GM18951 (cell line): ENCODE results near the gene HEXD.
"Not testable (repeated sequence)": the region's sequence is repeated elsewhere in the genome, so short reads cannot be mapped to it uniquely, and the experiment has no call there.

Experiments
- POLR2A ChIP-seq: IDR thresholded peaks from 4 replicates; pipeline ENCODE4 v1.6.1; 2011; ENCODE audit warnings: mild to moderate bottlenecking; ENCODE audit not compliant: insufficient read length, insufficient read depth; ENCODE audit errors: extremely low read depth
- in situ Hi-C: fragments of 300-500 bp; cut with MboI; formaldehyde crosslinking; loops from one replicate; pipeline ENCODE4 v1.12.0; 2022; ENCODE audit warnings: low sequenced_read_pairs, mixed read lengths, inconsistent platforms; ENCODE audit not compliant: unreplicated experiment

The HEXD gene

GRCh38 chr17:82408288-82408937 lies 9.7 kb upstream of the HEXD start:
- no peak for TF ChIP-seq POLR2A

DNA sequence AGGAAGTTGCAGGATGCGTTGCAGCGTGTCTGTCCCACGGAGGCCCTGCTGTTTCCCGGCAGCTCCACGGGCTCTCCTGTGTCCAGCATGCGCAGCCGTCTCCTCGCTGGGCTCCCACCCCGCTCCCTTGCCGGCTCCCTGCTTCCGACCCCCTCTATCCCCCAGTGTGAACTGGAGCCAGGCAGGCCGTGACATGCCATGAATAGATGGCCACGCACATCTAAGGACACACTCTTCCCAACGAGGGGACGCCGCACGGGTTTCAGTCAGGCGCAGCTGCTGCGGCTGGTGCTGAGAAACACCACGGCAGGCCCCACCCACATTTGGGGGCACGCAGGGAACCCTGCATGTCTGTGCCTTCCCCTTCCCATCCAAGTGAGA lies 9.2 kb upstream of the HEXD start:
- TF ChIP-seq POLR2A = no peak
- in situ Hi-C loops = loop anchor here (5.0 kb wide), 1 partner anchor 52 kb away; the partner anchor contains the start of gene TEX19

More at GRCh38 chr17:82408288-82408937, 9.7 kb upstream of the HEXD start:
- in situ Hi-C loops = loop anchor here (5.0 kb wide), 1 partner anchor 51 kb away; the partner anchor contains the start of gene TEX19

DNA sequence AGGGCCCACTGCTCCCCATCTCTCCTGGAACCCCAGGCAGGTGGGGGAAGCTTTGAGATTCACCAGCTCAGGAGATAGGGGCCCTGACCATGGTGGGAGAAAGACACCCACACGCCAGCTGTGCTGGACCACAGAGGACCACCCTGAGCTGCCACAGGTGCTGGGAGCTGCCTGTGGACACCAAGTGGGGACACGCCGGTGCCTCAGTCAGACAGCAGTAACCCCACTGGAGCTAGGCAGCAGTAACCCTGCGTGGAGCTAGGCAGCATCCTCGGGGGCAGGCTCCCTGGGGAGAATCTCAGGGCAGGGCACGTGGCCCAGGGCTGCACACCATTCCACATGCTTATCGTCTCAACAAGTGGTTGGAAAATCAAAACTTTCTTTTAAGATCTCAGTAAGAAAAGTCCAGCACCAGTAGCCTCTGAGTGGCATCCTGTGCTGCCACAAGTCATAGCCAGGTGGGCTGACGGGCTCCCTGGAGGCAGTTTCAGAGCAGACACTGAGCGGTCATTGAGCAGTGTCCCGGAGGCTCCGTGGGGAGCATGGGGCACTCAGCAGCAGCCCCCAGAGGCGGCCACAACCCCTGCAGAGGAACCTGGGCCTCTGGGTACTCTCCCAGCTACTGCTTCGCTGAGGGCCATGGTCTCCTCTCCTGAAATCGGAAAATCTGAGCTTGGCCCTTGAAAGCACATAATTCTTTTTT lies 8.0 kb upstream of the HEXD start:
- no peak for TF ChIP-seq POLR2A
- in situ Hi-C loops = no loop called here

DNA sequence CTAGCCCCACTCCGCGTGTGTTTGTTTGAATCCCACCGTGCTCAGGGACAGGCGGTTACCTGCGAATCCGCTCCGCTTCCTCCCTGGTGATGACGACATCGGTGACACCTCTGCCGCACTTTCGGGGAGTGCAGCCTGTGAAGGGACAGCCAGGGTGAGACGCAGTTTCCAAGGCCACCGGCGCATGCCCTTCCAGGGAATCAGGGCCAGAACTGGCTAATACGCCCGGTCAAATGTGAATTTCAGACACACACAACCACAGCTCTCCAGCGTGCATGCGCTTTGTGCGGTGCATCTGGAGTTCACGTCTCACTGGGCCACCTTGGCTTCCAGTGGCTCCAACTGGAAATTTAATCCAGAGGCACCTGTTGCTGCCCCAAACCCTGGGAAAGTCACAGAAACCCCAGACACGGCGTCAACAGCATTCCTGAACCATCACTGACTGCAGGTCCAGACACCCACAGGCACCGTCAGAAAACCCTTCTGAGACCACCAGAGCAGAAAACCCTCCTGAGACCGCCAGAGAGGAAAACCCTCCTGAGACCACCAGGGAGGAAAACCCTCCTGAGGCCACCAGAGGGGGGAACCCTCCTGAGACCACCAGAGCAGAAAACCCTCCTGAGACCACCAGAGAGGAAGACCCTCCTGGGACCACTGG lies 6.6 kb upstream of the HEXD start:
- TF ChIP-seq POLR2A = no peak
- in situ Hi-C loops = no loop called here

- in situ Hi-C loops = not testable (repeated sequence)
Measured at GRCh38 chr17:82412081-82412480, 6.1 kb upstream of the HEXD start.

DNA sequence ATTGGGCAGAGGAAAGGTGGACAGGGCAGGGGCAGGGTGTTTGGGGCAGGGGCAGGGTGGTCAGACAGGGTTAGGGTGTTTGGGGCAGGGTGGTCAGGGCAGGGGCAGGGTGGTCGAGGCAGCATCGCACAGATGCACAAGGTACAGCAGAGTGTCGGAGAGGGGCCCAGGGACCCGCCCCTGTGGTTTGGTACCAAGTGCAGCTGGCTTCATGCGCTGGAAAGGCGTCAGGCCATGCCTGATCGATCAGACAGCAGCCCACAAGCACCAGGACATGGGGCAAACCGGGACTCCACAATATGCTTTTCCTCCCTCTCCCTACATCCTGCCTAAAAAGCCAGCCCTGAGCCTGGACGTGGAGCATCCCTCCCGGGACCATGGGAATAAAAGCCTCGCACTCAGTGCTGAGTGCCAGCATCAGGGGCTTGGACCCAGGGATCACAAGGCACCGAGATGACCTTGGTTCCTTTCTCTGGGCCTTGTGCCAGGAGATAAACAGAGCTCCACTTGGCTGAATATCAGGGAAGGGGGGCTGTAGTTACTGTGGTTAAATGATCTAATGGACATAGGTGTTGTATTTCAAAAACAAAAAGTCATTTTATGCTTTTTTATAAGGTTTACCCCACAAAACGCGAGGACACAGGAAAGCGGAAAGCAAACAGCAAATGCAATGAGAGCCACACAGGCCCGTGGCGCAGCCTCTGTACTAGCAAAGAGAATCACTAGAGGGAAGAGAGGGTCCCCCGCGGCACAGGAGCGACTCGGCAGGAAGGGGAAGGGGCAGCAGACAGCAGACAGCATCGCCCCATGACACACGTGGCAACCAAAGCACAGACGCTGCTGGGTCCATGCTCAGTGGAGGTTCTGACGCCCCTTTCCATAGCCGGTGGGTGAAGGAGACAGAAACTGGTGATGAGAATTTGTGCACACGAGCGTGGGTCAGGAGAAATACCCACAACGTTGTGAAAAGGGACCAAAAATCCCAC lies 5.3 kb upstream of the HEXD start:
- TF ChIP-seq POLR2A = no peak
- in situ Hi-C loops = no loop called here

GRCh38 chr17:82414548-82415281 lies 3.4 kb upstream of the HEXD start:
- in situ Hi-C loops = no loop called here

DNA sequence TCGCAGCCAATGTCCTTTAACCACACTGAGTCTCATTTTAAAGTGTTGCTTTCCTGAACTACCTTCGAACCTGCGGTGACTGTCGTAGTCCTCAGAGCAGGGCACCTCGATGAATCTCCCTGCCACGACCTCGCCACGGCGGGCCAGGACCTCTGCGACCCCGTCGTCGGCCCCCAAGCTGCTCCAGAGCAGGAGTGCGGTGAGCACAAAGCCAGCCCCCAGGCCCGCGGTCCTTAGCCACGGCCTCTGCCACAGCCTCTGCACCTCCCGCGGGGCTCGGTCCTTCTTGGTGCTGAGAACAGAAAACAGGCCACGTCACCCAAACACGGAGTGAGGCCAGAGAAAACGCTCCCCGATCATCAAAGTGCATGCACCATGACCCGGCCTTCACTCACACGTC lies 2.8 kb upstream of the HEXD start:
- TF ChIP-seq POLR2A = no peak
- in situ Hi-C loops = no loop called here

More at GRCh38 chr17:82414548-82415281, 3.4 kb upstream of the HEXD start:
- no peak for TF ChIP-seq POLR2A

- in situ Hi-C loops = no loop called here
- no peak for TF ChIP-seq POLR2A
Measured at GRCh38 chr17:82415786-82416185, 2.4 kb upstream of the HEXD start.

DNA sequence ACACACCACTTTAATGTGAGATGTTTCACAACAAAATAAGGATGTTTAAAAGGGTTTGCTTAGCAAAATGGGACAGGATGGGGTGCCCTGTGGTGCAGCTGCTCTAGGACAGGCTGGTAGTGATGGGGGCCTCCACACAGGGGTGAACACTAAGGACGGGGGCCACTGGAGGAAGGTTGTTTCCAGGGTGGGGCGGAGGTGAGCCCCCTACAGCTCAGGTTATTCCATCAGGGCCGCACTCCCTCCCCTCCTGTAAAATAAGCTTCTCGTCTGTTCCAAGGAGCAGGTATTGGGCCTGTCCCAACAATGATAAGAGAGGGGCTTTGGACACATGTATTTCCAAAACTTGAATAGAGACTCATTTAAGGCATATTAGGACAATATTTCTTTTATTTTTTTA lies 1.9 kb upstream of the HEXD start:
- in situ Hi-C loops = no loop called here

GRCh38 chr17:82416771-82417170 lies 1.4 kb upstream of the HEXD start:
- in situ Hi-C loops = no loop called here
- TF ChIP-seq POLR2A = no peak

More for the DNA sequence above, 1.9 kb upstream of the HEXD start:
- TF ChIP-seq POLR2A = no peak

DNA sequence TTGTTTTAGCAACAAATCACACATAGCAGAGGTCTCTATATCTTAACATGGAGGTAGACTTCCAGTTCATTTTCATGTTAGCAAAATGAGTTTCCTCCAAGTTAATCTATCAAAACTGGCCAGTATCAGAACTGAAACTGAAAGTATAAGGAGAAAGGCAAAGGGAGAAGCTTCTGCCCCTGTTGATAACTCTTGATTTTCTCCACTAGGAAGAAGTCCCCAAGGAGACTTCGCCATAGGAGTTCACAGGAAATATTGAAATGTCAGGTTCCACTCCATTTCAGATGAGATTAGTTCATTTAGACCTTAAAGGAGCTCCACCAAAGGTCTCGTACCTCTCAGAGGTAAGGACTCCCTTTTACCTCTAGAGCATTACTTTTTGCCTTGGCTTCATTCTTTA lies 1.4 kb downstream of the HEXD start:
- no peak for TF ChIP-seq POLR2A
- in situ Hi-C loops = no loop called here
